ENCODE data around the gene MED13L. TPM values are rescaled to one million over a fixed set of nuclear protein-coding genes. Genes with fewer than 3 reads are reported as not detected.

MED13L gene
- total and polyA plus RNA-seq, 9 donors: 47.8 to 198 (median 156) TPM

DNA sequence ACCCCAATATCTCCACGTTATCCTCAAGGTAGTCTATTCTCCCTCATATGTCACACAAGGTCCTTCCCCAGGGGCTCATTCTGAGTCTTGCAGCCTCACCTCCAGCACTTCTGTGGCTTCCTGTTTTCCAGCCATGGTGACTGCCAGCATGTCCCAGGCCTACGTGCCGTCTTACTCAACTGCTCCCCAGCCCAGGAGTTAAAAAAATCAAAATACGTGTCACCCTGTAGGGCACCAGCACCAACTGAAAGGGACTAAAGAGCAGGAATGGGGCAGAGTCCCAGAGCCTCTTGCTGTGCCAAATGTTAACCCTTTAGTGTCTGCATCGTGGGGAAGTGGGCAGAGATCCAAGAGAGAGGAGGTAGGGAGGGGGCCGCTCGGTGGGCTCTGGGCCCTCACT is 37.0 kb upstream of the MED13L start:
- intact Hi-C loops (cut with DNase I): no loop called here

DNA sequence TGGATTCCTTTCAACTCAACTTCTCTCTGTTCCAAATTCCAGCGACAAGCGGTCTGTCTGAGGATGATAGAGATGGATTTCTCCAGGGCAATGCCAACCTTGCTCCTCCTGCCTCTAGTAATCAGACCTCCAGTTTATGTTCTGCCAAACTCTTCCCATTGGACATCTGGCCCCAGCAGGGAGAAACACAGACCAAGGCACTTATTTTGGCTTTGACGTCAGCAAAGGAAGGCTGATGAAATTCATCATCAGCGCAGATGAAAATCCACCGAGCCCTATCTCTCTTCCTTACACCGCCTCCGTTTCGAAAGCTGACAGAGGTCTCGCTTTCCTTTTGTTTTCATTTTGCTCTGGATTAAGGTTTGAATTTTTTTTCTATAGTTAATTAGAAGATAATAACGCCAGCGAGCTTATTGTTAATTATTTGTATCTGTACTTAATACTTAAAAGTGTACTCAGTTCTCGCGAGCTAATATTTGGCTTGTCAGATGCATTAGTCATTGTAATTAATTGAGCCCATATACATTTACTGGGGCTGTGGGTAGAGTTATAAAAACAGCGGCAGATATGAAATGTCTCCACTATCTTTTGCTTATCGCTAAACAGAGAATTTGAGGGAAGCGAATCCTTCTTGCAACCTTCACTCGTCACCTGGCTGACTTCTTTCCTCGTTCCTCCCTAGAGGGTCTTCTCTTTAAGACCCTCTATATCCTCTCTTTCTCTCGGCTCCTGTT is 35.9 kb upstream of the MED13L start:
- Histone ChIP-seq H3K27me3 (no peaks in the 10 kb centered on the region), H3K9me3 (no peaks in the 10 kb centered on the region), H3K4me3 (no peak overlapping the region), H3K36me3 (no peaks in the 10 kb centered on the region), H3K4me1 (ENCODE audit: insufficient read depth) (no peaks in the 10 kb centered on the region), H3K27ac (no peak overlapping the region)
- 40 to 51% (median 45%) methylated on average over 19 of the region's 19 CpGs for WGBS, 3 donors
- no peak for TF ChIP-seq EP300 (IDR thresholded peaks at IDR 0.05)
- TF ChIP-seq, protein P1, sequence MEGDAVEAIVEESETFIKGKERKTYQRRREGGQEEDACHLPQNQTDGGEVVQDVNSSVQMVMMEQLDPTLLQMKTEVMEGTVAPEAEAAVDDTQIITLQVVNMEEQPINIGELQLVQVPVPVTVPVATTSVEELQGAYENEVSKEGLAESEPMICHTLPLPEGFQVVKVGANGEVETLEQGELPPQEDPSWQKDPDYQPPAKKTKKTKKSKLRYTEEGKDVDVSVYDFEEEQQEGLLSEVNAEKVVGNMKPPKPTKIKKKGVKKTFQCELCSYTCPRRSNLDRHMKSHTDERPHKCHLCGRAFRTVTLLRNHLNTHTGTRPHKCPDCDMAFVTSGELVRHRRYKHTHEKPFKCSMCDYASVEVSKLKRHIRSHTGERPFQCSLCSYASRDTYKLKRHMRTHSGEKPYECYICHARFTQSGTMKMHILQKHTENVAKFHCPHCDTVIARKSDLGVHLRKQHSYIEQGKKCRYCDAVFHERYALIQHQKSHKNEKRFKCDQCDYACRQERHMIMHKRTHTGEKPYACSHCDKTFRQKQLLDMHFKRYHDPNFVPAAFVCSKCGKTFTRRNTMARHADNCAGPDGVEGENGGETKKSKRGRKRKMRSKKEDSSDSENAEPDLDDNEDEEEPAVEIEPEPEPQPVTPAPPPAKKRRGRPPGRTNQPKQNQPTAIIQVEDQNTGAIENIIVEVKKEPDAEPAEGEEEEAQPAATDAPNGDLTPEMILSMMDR (IDR thresholded peaks at IDR 0.05): no peak
- no peak for TF ChIP-seq POLR2A (IDR thresholded peaks at IDR 0.05)
- intact Hi-C loops (cut with DNase I): no loop called here
- peak in 1 of 5 donors; percentile 28 for DNase-seq

More for the DNA sequence above, 37.0 kb upstream of the MED13L start:
- no peaks in the 10 kb centered on the region for H3K36me3 ChIP-seq
- no peak for DNase-seq
- no peaks in the 10 kb centered on the region for H3K9me3 ChIP-seq
- peaks cover 7% of the 10 kb centered on the region for H3K4me1 ChIP-seq (ENCODE audit: insufficient read depth)
- no peak overlapping the region for H3K27ac ChIP-seq
- no peak overlapping the region for H3K4me3 ChIP-seq
- no peak for TF ChIP-seq POLR2A (IDR thresholded peaks at IDR 0.05)
- TF ChIP-seq, protein P1 (IDR thresholded peaks at IDR 0.05): no peak
- no peak for TF ChIP-seq EP300 (IDR thresholded peaks at IDR 0.05)
- WGBS, 3 donors: 87 to 91% (median 89%) methylated on average over 7 of the region's 7 CpGs
- H3K27me3 ChIP-seq: no peaks in the 10 kb centered on the region

DNA sequence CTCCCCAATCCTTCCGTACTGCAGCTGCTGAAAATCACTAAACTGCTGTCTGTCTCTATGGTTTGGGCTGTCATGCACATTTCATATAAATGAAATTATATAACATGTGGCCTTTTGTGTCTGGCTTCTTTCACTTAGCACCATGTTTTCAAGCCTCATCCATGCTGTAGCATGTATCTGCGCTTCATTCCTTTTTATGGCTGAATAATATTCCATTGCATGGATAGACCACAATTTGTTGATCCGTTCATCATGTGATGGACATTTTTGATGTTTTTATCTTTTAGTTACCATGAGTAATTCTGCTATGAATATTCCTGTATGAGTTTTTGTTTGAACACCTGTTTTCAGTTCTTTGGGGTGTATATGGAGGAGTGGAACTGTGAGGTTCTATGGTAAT is 32.6 kb upstream of the MED13L start:
- Histone ChIP-seq H3K27me3 (no peaks in the 10 kb centered on the region), H3K4me1 (ENCODE audit: insufficient read depth) (no peaks in the 10 kb centered on the region), H3K36me3 (no peaks in the 10 kb centered on the region), H3K9me3 (no peaks in the 10 kb centered on the region), H3K27ac (no peak overlapping the region), H3K4me3 (no peak overlapping the region)
- no peak for DNase-seq
- intact Hi-C loops (cut with DNase I): no loop called here
- 76 to 97% (median 97%) methylated on average over 3 of the region's 3 CpGs for WGBS, 3 donors
- TF ChIP-seq POLR2A (IDR thresholded peaks at IDR 0.05) (no peak), EP300 (IDR thresholded peaks at IDR 0.05) (no peak)
- TF ChIP-seq, protein P1 (IDR thresholded peaks at IDR 0.05): no peak

DNA sequence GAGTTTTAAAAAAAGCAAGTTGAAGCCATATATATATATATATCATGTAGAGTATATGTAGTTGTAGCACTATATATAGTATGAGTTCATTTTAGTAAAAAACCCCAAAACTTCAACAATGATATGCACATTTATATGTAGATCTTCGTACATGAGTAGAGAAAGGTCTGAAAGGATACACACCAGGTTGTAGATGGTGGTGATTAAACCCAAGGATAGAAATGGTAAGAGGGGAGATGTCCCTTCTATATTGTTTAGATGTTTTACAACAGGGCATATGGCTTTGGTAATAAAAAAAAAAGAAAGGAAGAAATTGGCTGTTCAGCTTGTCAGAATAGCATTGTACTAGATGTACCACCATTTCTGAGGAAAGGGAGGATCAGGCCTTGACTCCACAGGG is 31.9 kb upstream of the MED13L start:
- 90 to 100% (median 95%) methylated on average over 1 of the region's 1 CpG for WGBS, 3 donors
- H3K27me3 ChIP-seq: no peaks in the 10 kb centered on the region
- no peaks in the 10 kb centered on the region for H3K9me3 ChIP-seq
- no peak overlapping the region for H3K27ac ChIP-seq
- no peaks in the 10 kb centered on the region for H3K4me1 ChIP-seq (ENCODE audit: insufficient read depth)
- no peak overlapping the region for H3K4me3 ChIP-seq
- no peak for TF ChIP-seq POLR2A (IDR thresholded peaks at IDR 0.05)
- no peak for TF ChIP-seq EP300 (IDR thresholded peaks at IDR 0.05)
- TF ChIP-seq, protein P1 (IDR thresholded peaks at IDR 0.05): no peak
- intact Hi-C loops (cut with DNase I): loop anchor here in 1 of 4 donors (10.0 kb wide), 1 partner anchor 225 kb away; no protein-coding TSS in a partner anchor
- DNase-seq: no peak
- H3K36me3 ChIP-seq: no peaks in the 10 kb centered on the region
